K562 (cell line): ENCODE data around the gene CBY3. TPM values are rescaled to one million over a fixed set of nuclear protein-coding genes. Genes with fewer than 3 reads are reported as not detected.

Source experiments
- CBFA2T2 ChIP-seq: fragments of 450-650 bp; conservative IDR thresholded peaks from 2 replicates; pipeline ENCODE4 v1.6.1; 2017; ENCODE audit warnings: mild to moderate bottlenecking
- CXXC5 ChIP-seq: fragments of 250-450 bp; sonication (Bioruptor Pico); IDR thresholded peaks from 2 replicates; pipeline ENCODE4 v1.8.0; 2022; ENCODE audit warnings: inconsistent platforms, mild to moderate bottlenecking, moderate library complexity
- GATA2 ChIP-seq: sonication (generic); formaldehyde crosslinking; IDR thresholded peaks from 2 replicates; pipeline ENCODE4 v1.4.0; 2020; ENCODE audit warnings: mild to moderate bottlenecking, missing genetic modification reagents
- JUN ChIP-seq, 2 experiments: sonication (generic) in 1 of 2; formaldehyde crosslinking in 1 of 2; IDR thresholded peaks; 2 replicates each; pipeline versions ENCODE4 v1.6.1 to v1.8.0; 2012 to 2022; ENCODE audit warnings: borderline replicate concordance in 2 of 2, mild to moderate bottlenecking in 2 of 2, improper control_type of control experiment in 1 of 2, low read depth in 1 of 2, low read length in 1 of 2, missing genetic modification reagents in 1 of 2
- TARDBP ChIP-seq: fragments of 450-650 bp; IDR thresholded peaks from 2 replicates; pipeline ENCODE4 v1.6.1; 2016
- TCF3 ChIP-seq: sonication (generic); formaldehyde crosslinking; IDR thresholded peaks from 2 replicates; pipeline ENCODE4 v1.4.0; 2020; ENCODE audit warnings: mild to moderate bottlenecking, missing genetic modification reagents
- ZNF146 ChIP-seq: IDR thresholded peaks from one replicate; pipeline ENCODE4 v1.6.1; 2018; ENCODE audit warnings: missing compliant biosample characterization; ENCODE audit not compliant: unreplicated experiment
- ZNF277 ChIP-seq: fragments of 250-450 bp; sonication (Bioruptor Pico); IDR thresholded peaks from 2 replicates; pipeline ENCODE4 v1.8.0; 2022; ENCODE audit warnings: inconsistent platforms, mild to moderate bottlenecking, moderate library complexity, borderline replicate concordance
- polyA plus RNA-seq, 8 experiments: library from polyadenylated mRNA; depleted of rRNA in 4 of 8; stranded (reverse) in 5 of 8; unstranded in 3 of 8; fragments of >200 nt; fragmentation: Nextera tagmentation in 2 of 8; fragmentation: Illumina TruSeq in 1 of 8; extraction: Ambion mirVana in 2 of 8; extraction: Trizol in 1 of 8; gene quantifications; 2 replicates each; pipeline versions ENCODE4 v1.2.1 to v1.2.3, GENCODE V29; 2011 to 2014; ENCODE audit warnings: inconsistent platforms in 1 of 8, missing spikeins in 1 of 8
- total RNA-seq, 7 experiments: library from RNA; depleted of rRNA in 6 of 7; stranded (reverse); fragments of >200 nt in 6 of 7; fragmentation: Illumina TruSeq in 2 of 7; extraction: Trizol in 2 of 7; gene quantifications; 2 replicates each; pipeline versions ENCODE4 v1.2.1 to v1.2.3, GENCODE V29; 2011 to 2021; ENCODE audit warnings: low replicate concordance in 1 of 7
- TF ChIP-seq, protein P1 (sequence below): fragments of 450-650 bp; IDR thresholded peaks from 2 replicates; pipeline ENCODE4 v1.6.1; 2016; ENCODE audit warnings: mild to moderate bottlenecking, moderate library complexity
- TF ChIP-seq, protein P2 (sequence below): sonication (generic); formaldehyde crosslinking; IDR thresholded peaks from 2 replicates; pipeline ENCODE4 v1.8.1; 2023; ENCODE audit warnings: mild to moderate bottlenecking, missing genetic modification reagents

CBY3 gene
- total and polyA plus RNA-seq, 9 of the 15 experiments (the other 6 are each of a cell fraction or from before 2014, with no cell fraction given): not detected

GRCh38 chr5:179698935-179699615, 18.2 kb upstream of the CBY3 start, which contains the start of gene CANX (continued):
- TF ChIP-seq, protein P1, sequence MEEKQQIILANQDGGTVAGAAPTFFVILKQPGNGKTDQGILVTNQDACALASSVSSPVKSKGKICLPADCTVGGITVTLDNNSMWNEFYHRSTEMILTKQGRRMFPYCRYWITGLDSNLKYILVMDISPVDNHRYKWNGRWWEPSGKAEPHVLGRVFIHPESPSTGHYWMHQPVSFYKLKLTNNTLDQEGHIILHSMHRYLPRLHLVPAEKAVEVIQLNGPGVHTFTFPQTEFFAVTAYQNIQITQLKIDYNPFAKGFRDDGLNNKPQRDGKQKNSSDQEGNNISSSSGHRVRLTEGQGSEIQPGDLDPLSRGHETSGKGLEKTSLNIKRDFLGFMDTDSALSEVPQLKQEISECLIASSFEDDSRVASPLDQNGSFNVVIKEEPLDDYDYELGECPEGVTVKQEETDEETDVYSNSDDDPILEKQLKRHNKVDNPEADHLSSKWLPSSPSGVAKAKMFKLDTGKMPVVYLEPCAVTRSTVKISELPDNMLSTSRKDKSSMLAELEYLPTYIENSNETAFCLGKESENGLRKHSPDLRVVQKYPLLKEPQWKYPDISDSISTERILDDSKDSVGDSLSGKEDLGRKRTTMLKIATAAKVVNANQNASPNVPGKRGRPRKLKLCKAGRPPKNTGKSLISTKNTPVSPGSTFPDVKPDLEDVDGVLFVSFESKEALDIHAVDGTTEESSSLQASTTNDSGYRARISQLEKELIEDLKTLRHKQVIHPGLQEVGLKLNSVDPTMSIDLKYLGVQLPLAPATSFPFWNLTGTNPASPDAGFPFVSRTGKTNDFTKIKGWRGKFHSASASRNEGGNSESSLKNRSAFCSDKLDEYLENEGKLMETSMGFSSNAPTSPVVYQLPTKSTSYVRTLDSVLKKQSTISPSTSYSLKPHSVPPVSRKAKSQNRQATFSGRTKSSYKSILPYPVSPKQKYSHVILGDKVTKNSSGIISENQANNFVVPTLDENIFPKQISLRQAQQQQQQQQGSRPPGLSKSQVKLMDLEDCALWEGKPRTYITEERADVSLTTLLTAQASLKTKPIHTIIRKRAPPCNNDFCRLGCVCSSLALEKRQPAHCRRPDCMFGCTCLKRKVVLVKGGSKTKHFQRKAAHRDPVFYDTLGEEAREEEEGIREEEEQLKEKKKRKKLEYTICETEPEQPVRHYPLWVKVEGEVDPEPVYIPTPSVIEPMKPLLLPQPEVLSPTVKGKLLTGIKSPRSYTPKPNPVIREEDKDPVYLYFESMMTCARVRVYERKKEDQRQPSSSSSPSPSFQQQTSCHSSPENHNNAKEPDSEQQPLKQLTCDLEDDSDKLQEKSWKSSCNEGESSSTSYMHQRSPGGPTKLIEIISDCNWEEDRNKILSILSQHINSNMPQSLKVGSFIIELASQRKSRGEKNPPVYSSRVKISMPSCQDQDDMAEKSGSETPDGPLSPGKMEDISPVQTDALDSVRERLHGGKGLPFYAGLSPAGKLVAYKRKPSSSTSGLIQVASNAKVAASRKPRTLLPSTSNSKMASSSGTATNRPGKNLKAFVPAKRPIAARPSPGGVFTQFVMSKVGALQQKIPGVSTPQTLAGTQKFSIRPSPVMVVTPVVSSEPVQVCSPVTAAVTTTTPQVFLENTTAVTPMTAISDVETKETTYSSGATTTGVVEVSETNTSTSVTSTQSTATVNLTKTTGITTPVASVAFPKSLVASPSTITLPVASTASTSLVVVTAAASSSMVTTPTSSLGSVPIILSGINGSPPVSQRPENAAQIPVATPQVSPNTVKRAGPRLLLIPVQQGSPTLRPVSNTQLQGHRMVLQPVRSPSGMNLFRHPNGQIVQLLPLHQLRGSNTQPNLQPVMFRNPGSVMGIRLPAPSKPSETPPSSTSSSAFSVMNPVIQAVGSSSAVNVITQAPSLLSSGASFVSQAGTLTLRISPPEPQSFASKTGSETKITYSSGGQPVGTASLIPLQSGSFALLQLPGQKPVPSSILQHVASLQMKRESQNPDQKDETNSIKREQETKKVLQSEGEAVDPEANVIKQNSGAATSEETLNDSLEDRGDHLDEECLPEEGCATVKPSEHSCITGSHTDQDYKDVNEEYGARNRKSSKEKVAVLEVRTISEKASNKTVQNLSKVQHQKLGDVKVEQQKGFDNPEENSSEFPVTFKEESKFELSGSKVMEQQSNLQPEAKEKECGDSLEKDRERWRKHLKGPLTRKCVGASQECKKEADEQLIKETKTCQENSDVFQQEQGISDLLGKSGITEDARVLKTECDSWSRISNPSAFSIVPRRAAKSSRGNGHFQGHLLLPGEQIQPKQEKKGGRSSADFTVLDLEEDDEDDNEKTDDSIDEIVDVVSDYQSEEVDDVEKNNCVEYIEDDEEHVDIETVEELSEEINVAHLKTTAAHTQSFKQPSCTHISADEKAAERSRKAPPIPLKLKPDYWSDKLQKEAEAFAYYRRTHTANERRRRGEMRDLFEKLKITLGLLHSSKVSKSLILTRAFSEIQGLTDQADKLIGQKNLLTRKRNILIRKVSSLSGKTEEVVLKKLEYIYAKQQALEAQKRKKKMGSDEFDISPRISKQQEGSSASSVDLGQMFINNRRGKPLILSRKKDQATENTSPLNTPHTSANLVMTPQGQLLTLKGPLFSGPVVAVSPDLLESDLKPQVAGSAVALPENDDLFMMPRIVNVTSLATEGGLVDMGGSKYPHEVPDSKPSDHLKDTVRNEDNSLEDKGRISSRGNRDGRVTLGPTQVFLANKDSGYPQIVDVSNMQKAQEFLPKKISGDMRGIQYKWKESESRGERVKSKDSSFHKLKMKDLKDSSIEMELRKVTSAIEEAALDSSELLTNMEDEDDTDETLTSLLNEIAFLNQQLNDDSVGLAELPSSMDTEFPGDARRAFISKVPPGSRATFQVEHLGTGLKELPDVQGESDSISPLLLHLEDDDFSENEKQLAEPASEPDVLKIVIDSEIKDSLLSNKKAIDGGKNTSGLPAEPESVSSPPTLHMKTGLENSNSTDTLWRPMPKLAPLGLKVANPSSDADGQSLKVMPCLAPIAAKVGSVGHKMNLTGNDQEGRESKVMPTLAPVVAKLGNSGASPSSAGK: peak; percentile 89
- TF ChIP-seq TCF3 (CRISPR knock-in tag): peak; percentile 35; the same call in 1 of the 2 replicates
- TF ChIP-seq CBFA2T2: peak; percentile 54
- TF ChIP-seq, protein P2, sequence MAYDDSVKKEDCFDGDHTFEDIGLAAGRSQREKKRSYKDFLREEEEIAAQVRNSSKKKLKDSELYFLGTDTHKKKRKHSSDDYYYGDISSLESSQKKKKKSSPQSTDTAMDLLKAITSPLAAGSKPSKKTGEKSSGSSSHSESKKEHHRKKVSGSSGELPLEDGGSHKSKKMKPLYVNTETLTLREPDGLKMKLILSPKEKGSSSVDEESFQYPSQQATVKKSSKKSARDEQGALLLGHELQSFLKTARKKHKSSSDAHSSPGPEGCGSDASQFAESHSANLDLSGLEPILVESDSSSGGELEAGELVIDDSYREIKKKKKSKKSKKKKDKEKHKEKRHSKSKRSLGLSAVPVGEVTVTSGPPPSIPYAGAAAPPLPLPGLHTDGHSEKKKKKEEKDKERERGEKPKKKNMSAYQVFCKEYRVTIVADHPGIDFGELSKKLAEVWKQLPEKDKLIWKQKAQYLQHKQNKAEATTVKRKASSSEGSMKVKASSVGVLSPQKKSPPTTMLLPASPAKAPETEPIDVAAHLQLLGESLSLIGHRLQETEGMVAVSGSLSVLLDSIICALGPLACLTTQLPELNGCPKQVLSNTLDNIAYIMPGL (CRISPR knock-in tag): peak; percentile 81
- no peak for TF ChIP-seq TARDBP
- no peak for TF ChIP-seq GATA2 (CRISPR knock-in tag)
- TF ChIP-seq ZNF146 (CRISPR knock-in tag): no peak
- TF ChIP-seq CXXC5 (CRISPR knock-in tag): no peak; the same call in 1 of the 2 replicates
- TF ChIP-seq JUN (IDR thresholded peaks at IDR 0.05; ENCODE audit: borderline replicate concordance, low read depth, low read length): peak; percentile 32; the same call in 1 of the 2 replicates
- TF ChIP-seq JUN (CRISPR knock-in tag; IDR thresholded peaks at IDR 0.05; ENCODE audit: borderline replicate concordance): no peak
- TF ChIP-seq ZNF277: no peak
